Sigmoid colon (tissue), 4 donors: Measurements from ENCODE around the gene CRIP2.

Experiments used
- CTCF ChIP-seq, 4 experiments: fragments of 450-650 bp in 3 of 4; fragments of 200-600 bp in 1 of 4; IDR thresholded peaks; one replicate each; pipeline ENCODE4 v1.5.1; 2016 to 2019; ENCODE audit warnings: antibody characterized with exemption in 4 of 4, mild to moderate bottlenecking in 3 of 4, moderate library complexity in 2 of 4
- EP300 ChIP-seq, 4 donors: sonication (generic); formaldehyde crosslinking; IDR thresholded peaks; one replicate each; pipeline ENCODE4 v1.6.1; 2017; ENCODE audit warnings: antibody characterized with exemption in 4 of 4
- POLR2A ChIP-seq, 2 donors: fragments of 450-650 bp; IDR thresholded peaks; one replicate each; pipeline ENCODE4 v1.6.1; 2016; ENCODE audit warnings: antibody characterized with exemption in 2 of 2, mild to moderate bottlenecking in 2 of 2, moderate library complexity in 2 of 2
- POLR2AphosphoS5 ChIP-seq, 4 donors: sonication (generic); formaldehyde crosslinking; IDR thresholded peaks; one replicate each; pipeline ENCODE4 v1.6.1; 2017; ENCODE audit warnings: antibody characterized with exemption in 4 of 4

- TF ChIP-seq EP300 (IDR thresholded peaks at IDR 0.05) (no peak), CTCF (IDR thresholded peaks at IDR 0.05) (no peak), POLR2AphosphoS5 (IDR thresholded peaks at IDR 0.05) (no peak), POLR2A (IDR thresholded peaks at IDR 0.05) (no peak)
Observed at GRCh38 chr14:105470350-105471296, 4.0 kb upstream of the CRIP2 start.
